Measurements from ENCODE around the gene SHC1. TPM values are rescaled to one million over a fixed set of nuclear protein-coding genes. Genes with fewer than 3 reads are reported as not detected.

Gene SHC1
- total RNA-seq, 2 donors from 2014 or later: 60.9 to 62.0 TPM

Other genes starting within 250 kb of the SHC1 start
- gene KCNN3, start 100.5 kb downstream of the SHC1 start, total RNA-seq: under 1 TPM; 0.11 to 0.37 TPM
- 10 to 100 TPM; 38.6 to 66.9 TPM for gene PMVK, start 34.0 kb downstream of the SHC1 start, total RNA-seq
- gene PBXIP1, start 14.6 kb downstream of the SHC1 start, total RNA-seq: 100 to 1,000 TPM in 1 of 2 donors, 10 to 100 TPM in 1; 61.9 to 118 TPM
- gene PYGO2, start 9.0 kb downstream of the SHC1 start, total RNA-seq: 10 to 100 TPM; 35.6 to 39.2 TPM
- 100 to 1,000 TPM; 162 to 188 TPM for gene CKS1B, start 3.9 kb upstream of the SHC1 start, total RNA-seq
- gene FLAD1, start 12.6 kb upstream of the SHC1 start, total RNA-seq: 10 to 100 TPM; 34.6 to 68.3 TPM
- under 1 TPM; 0.77 to 0.97 TPM for gene LENEP, start 22.8 kb upstream of the SHC1 start, total RNA-seq
- gene ZBTB7B, start 32.1 kb upstream of the SHC1 start, total RNA-seq: 100 to 1,000 TPM in 1 of 2 donors, 10 to 100 TPM in 1; 94.5 to 140 TPM
- 1 to 10 TPM in 1 of 2 donors, under 1 TPM in 1; 0.67 to 2.2 TPM for gene DCST2, start 63.0 kb upstream of the SHC1 start, total RNA-seq
- not detected for gene DCST1, start 63.1 kb upstream of the SHC1 start, total RNA-seq
- gene ADAM15, start 80.6 kb upstream of the SHC1 start, total RNA-seq: 10 to 100 TPM; 53.2 to 86.6 TPM
- 1 to 10 TPM; 4.6 to 7.0 TPM for gene EFNA4, start 93.0 kb upstream of the SHC1 start, total RNA-seq
- gene EFNA3, start 108.1 kb upstream of the SHC1 start, total RNA-seq: 10 to 100 TPM in 1 of 2 donors, 1 to 10 TPM in 1; 4.1 to 10.8 TPM
- under 1 TPM in 1 of 2 donors, not detected in 1; 0.48 TPM for gene EFNA1, start 157.1 kb upstream of the SHC1 start, total RNA-seq
- 10 to 100 TPM; 42.8 to 47.3 TPM for gene SLC50A1, start 165.1 kb upstream of the SHC1 start, total RNA-seq
- 10 to 100 TPM; 29.4 to 40.6 TPM for gene DPM3, start 169.8 kb upstream of the SHC1 start, total RNA-seq
- gene KRTCAP2, start 202.6 kb upstream of the SHC1 start, total RNA-seq: 100 to 1,000 TPM; 108 to 166 TPM
- gene TRIM46, start 203.1 kb upstream of the SHC1 start, total RNA-seq: 10 to 100 TPM; 10.6 to 16.6 TPM
- gene THBS3, start 237.2 kb upstream of the SHC1 start, total RNA-seq: 10 to 100 TPM; 11.8 to 26.8 TPM
- 10 to 100 TPM; 31.3 to 59.9 TPM for gene MTX1, start 237.9 kb upstream of the SHC1 start, total RNA-seq